HG02943 (cell line): ENCODE results near the gene TPX2.

Experiments
- ATAC-seq: cut with Tn5 transposase; IDR thresholded peaks from one replicate; pipeline ENCODE4 v1.9.1; 2021; ENCODE audit warnings: mild to moderate bottlenecking, low read depth, moderate library complexity; ENCODE audit not compliant: unreplicated experiment

The TPX2 gene

GRCh38 chr20:31843881-31844280 is 104.8 kb downstream of the TPX2 start:
- no peak for ATAC-seq

DNA sequence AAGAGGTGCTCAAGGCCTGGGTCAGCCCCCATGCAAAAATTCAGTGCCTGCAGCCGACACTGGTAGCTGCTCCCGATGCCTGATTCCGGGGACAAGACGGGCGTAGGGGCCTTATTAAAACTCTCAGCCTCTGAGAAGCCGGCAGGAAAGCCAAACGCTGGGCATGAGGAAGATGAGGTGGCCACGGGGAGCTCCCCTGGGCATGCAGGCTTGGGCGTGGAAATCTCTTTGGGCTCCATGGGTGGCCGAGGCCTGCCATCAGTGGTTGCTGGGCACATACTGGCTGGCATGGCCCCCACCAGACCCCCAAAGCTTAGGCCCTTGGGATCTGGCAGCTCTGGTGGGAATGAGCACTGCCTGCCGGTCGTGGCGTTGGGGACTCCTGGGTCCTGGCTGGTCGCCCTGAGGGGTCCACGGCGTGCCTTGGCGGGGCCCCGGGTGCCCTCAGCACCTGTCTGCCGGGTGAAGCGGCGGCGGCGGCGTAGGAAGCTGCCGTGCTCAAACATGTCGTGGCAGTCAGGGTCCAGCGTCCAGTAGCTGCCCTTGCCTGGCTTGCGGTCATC is 105.7 kb downstream of the TPX2 start:
- ATAC-seq, result no peak

- no peak for ATAC-seq
Measured at GRCh38 chr20:31845300-31845863, 106.3 kb downstream of the TPX2 start, which contains the start of gene FOXS1. TSS of gene FOXS1 (minus strand) at chr20:31845604. CDS start at chr20:31845542, 62 bp downstream.

DNA sequence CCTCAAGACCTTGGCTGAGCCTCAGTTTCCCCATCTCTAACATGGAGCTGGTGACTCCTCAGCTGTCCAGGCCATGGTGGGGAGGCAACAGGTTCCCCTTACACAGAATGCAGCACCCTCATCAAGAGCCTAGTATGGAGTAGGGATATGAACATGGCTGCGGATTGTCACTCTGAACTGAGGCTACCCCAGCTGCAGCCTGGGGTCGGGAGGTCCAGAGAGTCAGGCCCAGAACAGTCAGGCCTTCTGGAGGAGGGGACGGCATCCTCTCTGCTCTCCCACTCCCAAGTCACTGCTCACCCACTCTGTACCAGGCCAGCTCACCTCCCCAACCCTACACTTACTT is 107.7 kb downstream of the TPX2 start:
- ATAC-seq, result no peak

- no peak for ATAC-seq
Measured at GRCh38 chr20:31848088-31848999, 109.3 kb downstream of the TPX2 start.

DNA sequence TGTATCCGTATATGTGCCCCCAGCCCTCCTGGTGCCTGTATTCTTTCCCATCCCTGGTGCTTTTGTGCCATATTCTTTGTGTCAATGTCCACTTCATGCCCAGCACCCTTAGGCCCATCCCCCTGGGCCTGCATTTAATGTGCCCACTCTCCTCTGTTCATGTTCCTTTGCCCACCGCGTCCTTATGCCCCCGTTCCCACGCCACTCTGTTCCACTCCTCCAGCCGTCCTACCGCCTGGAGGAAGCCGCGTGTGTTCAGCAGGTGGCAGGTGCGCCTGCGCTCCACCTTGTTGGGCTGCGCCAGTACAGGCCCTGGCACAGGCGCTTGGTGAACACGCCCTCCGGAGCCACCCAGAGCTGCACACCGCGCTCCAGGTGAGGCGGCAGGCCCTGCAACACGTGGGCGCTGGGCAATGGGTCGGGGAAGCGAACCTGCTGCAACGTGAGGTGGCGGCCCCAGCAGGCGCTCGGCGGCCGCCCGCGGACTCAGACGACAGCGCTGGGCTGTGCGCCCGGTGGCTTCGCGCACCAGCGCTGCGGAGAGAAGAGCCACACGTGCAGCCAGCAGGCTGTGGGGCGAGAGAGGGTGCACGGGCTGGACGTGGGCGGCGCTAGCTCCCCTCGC is 110.3 kb downstream of the TPX2 start:
- ATAC-seq, result no peak
